Stimulated activated CD8-positive, alpha-beta memory T cell treated with anti-CD3 and anti-CD28 coated beads, Interleukin-12 subunit alpha, Interleukin-12 subunit beta, amount 100 ng/mL, for 4 hours (primary cell): Measurements from ENCODE around the gene CORO2B.

Experiments used
- DNase-seq: peaks from one replicate; pipeline ENCODE4 v3.0.0-alpha.2; 2020; ENCODE audit warnings: low read depth

CORO2B gene

DNA sequence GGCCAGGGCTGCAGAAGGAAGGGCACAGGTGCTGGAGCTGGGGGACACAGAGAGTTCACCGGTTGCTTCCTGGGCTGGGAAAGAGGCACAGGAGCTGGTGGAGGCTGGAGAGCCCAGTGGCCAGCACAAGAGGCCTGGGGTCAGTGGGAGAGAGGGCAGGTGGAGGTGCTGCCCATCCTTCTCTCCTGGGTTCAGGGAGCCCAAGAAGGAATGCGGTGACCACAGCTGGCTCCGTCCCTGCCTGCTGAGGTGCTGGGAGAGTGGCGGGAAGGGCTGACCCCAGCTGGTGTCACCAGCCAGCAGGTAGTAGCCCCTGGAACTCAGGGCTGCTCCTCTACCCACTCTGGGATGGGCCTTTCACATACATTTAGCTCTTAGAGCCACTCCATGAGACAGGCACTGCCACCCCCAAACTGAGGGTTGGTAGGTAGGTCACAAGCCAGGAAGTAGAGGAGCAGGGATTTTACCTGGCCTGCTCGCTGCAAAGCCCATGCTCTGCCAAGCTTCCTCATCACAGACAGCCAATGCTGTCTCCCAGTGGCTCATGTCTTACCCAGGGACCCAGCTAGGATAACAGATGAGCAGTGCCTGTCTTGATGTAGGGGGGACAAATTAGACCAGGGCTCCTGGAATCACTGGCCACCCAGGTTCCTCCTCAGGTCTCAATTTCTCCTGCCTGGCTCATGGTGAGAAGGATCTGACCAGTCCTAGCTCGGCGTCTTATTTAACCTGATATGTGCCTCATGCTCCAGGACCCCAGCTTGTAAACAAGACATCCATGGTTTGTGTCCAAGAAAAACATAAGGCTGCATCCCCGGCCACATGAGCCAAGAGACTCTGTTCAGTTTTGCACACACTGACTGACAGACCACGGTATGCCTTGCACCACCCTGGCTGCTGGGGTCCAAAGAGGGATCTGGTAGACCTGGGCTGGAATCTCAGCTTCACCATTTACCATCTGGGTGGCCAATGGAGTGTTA lies 119.2 kb downstream of the CORO2B start:
- no peak for DNase-seq

GRCh38 chr15:68698708-68699107 lies 119.9 kb downstream of the CORO2B start:
- DNase-seq, result no peak

DNA sequence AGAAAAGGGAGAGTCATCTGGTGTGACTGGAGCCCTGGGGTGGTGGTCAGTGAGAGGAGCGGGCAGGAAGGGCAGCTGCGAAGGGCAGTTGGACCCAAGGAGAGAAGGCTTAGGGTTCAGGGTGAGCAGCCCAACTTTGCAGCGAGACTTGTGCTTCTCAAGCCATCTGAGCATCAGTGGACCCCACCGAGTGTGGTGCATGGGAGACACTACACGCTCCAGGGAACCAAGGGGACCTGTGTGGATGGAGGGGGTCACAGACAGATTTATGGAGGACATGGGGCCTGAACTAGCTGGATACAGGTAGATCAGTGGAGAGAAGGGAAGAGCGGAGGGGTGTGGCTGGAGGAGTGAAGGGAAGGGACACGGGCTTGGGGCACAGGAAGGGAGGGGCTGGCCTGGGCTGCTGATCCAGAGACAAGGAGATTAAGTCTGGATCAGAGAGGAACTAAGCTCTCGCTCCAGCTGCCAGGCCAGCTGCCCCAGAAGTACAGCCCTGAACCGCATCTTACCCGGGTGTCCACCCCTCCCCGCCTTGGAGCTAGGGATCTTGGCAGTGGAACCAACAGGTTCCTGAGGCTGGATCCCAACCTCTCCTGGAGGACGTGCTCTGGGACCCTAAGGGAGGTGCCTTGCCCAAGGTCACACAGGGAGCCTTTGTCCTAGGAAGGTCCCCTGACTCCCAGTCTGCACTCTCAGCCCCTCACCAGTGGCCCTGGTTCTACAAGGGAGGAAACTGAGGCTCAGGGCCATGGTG lies 120.5 kb downstream of the CORO2B start:
- no peak for DNase-seq

DNA sequence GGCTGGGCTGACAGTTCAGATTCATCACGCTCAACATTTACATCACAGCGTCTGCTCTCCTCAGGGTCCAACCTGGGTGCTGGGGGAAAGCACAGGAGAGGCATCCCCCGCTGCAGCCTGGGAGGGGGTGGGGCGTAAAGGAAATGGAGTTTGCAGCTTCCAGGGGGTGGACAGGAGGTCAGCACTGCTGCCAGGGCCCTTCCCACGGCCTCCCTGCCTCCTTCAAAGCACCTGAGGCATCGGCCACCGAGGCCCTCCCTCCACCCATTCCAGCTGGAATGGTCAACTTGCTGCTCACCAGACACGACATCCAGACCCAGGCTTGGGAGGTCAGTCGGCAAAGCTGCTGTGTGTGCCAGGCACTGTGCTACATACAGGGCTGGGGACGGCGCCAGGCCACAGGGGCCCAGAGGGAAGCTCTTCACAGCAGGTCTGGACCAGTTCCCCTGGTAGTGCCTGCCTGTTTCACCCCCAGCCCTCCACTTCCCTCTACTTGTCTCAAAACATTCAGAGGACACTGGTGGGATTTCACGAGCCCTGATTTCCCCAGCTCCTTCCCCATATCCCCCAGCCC lies 121.2 kb downstream of the CORO2B start:
- DNase-seq, result no peak

- no peak for DNase-seq
These were observed 121.8 kb downstream of the CORO2B start for GRCh38 chr15:68700455-68701123.

DNA sequence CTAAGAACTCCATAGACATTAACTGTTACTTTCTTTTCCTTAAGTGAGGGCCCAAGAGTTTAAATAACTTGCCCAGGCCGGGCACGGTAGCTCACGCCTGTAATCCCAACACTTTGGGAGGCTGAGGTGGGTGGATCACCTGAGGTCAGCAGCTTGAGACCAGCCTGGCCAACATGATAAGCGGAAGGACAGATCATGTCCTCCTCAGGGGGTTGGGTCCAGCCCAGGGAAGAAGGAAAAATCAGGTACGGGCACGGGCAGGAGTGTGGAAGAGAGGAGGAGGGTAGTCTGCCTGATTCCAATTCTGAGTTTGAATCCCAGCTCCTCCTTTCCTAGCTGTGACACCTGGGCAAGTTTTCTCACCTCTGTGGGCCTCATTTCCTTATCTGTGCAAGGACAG lies 123.1 kb downstream of the CORO2B start:
- no peak for DNase-seq

- DNase-seq, result no peak
These were observed 125.8 kb downstream of the CORO2B start for GRCh38 chr15:68704496-68705021.

DNA sequence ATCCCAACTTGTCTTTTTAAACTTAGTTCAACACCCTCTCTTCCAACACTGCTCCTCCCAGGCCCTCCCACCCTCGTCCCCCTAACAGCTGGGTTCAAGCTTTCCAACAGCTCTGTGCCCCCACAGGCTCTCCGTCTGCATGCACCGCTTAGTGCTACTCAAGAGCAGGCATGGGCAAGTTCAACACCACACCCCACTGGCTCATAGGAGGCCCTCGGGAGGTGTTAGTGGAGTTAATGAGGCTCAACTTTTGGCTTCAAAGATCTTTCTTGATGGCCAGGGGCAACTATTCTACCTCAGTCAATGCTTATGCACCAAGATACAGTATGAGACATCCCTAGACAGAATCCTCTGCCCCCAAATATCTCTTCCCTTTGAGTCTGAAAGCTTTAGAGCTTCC lies 127.5 kb downstream of the CORO2B start:
- no peak for DNase-seq

GRCh38 chr15:68706931-68707330 lies 128.1 kb downstream of the CORO2B start:
- DNase-seq, result no peak

- DNase-seq, result no peak
These were observed 128.6 kb downstream of the CORO2B start for GRCh38 chr15:68707386-68707785.

- no peak for DNase-seq
These were observed 131.1 kb downstream of the CORO2B start for GRCh38 chr15:68709876-68710275.

DNA sequence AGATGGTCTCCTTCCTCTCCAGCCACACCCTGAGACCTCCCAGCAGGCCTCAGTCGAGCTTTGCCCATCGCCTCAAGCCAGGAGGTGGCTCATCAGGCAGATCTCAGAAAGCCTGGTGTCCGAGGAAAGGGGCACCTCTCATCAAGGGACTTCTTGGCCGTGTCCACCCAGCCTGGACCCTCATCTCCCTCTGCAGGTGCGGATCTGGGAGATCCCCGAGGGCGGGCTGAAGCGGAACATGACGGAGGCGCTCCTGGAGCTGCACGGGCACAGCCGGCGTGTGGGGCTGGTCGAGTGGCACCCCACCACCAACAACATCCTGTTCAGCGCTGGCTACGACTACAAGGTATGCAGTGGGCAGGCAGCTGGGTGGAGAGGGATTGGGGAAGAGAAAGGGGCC lies 131.7 kb downstream of the CORO2B start:
- no peak for DNase-seq

DNA sequence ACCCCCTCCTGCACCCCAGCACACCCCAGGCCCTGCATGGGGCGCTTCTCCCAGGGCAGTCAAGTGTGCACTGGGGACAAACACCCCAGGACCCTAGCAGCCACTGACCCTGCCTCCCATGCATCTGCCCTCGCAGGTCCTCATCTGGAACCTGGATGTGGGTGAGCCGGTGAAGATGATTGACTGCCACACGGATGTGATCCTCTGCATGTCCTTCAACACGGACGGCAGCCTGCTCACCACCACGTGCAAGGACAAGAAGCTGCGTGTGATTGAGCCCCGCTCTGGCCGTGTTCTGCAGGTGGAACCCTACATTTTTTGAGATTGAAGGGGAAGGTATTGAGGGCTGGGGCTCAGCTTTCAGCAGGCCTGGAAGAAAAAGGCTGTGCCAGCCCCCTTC lies 132.6 kb downstream of the CORO2B start:
- no peak for DNase-seq

DNA sequence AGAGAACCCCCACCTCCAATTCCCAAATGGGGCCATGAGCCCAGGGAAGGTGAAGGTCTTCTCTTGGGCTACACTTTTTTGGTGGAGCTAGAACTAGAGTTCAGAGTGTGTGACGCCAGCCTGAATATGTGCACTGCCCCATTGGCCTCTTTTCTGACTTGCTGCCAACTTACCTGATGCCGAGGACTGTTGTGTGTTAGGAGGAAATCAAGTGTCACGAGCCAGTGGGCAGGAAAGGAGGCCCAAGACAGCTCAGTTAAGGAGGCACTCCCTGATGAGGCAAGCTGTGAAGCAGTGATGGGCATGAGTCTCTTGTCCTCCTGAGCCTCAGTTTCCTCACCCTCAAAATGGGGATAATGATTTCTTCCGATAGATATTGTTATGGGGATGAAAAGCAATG lies 134.1 kb downstream of the CORO2B start:
- no peak for DNase-seq

DNA sequence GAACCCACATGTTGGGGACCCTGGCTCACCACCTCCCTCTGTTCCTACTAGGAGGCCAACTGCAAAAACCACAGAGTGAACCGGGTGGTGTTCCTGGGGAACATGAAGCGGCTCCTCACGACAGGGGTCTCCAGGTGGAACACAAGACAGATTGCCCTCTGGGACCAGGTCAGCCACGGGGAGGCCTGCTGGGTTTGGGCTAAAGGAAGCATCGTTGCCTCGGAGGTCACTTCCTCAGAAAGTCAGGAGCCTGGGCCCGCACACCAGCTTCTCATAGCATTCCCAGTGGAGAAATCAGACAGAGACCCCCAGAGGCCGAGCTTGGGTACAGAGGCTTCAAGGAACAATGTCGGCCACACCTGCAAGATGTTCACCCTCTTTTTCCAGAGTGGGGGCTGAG lies 135.1 kb downstream of the CORO2B start:
- no peak for DNase-seq

GRCh38 chr15:68715111-68715510 lies 136.3 kb downstream of the CORO2B start:
- DNase-seq, result no peak

- no peak for DNase-seq
These were observed 139.2 kb downstream of the CORO2B start for GRCh38 chr15:68717951-68718350.

GRCh38 chr15:68718468-68718867 lies 139.7 kb downstream of the CORO2B start:
- no peak for DNase-seq

GRCh38 chr15:68719051-68719450 lies 140.3 kb downstream of the CORO2B start:
- no peak for DNase-seq

DNA sequence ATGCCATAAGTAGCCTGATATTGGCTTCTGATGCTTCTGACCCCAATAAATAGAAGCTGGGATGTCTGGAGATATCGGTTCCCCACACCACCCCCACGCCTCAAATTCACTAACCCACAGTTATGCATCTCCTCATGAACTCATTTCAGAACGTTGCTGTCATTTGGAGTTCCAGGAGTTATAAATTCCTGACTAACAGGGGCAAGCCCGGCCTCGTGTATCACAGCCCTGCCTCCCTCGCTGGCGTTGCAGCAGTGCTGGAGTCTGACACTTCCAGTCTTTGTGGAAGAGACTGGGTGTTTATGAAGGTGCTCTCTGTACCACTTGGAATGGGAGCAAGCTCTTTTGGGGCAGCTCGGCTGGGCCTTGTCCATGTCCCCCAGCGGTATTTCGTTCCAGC lies 140.9 kb downstream of the CORO2B start:
- DNase-seq, result no peak

GRCh38 chr15:68721886-68722285 lies 143.1 kb downstream of the CORO2B start:
- DNase-seq, result no peak

DNA sequence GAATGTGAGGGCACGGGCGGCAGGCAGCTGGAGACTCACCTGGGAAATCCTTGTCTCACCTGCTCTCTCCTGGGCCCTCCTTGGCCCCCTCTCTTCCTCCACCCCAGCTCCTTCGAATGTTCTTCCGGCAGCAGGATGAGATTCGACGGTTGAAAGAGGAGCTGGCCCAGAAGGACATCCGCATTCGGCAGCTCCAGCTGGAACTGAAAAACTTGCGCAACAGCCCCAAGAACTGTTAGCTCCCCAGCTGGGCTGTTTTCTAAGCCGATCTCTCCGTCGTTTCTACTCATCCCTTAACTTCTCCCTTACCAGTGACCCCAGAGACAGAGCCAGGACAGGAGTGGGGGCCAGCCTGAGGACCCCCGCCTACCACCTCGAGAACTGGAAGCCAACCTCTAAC lies 146.9 kb downstream of the CORO2B start:
- no peak for DNase-seq
